HUDEP-2 (cell line): Measurements from ENCODE around the gene SEC14L6.
A peak's percentile ranks its signal among the peaks of the same experiment; 100 is the strongest.
"Not testable (repeated sequence)": the region's sequence is repeated elsewhere in the genome, so short reads cannot be mapped to it uniquely, and the experiment has no call there.

Source experiments
- DNase-seq, 76 experiments: peaks; one replicate each; lab custom pipeline; 2025; ENCODE audit not compliant: unreplicated experiment in 76 of 76; lab: John Stamatoyannopoulos, UW

The SEC14L6 gene

DNA sequence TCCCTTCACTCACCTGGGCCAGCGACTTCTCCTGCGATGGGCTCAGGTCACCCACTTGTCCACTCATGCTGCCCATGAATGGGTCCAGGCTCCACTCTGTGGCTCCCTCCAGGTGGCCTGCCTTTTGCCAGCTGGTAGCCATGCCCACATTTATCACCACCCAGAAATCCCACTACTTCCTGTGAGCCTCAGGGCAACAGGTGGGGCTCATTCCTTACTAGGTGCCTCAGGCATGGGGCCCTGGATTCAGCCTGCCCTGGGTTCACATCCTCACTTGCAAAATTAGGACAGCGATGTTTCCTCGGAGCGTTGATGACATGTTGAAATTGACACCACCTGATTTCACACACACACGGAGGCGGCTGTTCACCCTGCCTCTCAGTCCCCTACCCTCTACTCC lies at the start of gene SEC14L6:
TSS of gene SEC14L6 (minus strand) at position 126 of the 400 bp plus-strand sequence. CDS start at position 67, 59 bp downstream.
- DNase-seq, result no peak

DNA sequence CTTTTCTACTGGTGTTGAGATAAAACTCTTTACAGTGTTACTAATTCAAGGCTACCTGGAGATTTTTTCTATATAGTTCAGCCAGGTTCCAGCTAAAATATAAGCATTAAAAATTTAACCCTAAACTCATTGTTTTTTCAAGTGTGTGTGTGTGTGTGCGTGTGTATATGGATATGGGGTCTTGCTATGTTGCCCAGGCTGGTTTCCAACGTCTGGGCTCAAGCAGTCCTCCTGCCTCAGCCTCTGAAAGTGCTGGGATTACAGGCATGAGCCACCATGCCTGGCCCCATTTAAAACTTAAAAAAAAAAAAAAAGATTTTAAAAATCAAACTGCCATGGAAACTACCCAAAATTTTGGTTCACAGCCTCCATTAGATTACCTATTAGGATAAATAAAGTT lies 49.7 kb upstream of the SEC14L6 start:
- DNase-seq, result no peak

DNA sequence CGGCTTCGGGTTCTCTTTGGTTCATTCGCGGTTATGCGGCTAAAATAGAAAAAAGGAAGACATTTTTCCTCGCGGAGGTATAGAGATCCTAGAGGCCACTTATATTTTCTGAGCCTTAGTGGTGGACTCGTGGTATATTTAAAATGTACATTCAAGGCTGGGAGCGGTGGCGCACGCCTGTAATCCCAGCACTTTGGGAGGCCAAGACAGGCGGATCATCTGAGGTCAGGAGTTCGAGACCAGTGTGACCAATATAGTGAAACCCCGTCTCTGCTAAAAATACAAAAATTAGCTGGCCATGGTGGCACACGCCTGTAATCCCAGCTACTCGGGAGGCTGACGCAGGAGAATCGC lies 45.8 kb upstream of the SEC14L6 start:
- DNase-seq, result not testable (repeated sequence)

DNA sequence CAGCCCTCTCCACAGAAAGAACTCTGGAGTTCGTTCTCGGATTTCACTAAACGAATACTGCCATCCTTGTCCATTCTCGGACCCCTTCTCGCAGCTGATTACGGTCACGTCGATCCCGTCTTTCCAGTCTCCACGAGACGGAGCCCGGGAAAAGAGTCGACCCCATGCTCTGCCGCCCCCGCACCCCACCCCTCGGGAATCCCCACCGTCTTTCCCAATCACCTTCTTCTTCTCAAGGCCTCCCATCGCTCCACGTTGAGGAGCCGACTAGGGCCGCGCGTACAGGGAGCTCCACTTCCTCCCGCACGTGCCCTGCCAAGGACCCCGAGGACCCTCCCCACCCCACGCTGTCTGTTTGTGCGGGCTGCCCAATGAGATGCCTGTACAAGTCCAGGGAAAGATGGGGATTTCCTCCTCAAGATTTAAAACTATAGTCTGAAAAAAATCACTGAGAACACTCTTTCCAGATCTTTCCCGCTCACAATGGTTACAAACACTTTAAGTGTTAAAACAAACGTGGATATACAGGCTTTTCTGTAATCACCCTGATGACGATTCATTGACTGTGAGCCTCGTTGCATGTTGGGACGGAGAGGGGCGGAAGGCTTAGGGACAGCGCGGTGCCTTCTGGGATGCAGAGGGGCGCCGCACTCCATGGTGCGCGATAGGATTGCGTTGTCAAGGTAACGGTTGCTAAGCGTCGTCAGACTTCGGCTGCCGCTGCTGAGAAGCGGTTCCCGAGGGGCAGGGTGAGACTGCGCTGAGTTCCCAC lies 45.2 kb upstream of the SEC14L6 start, which contains the start of gene PES1:
TSS of gene PES1 (minus strand) at position 323 of the 772 bp plus-strand sequence. CDS start at position 246, 77 bp downstream.
- peak in 75 of 76 experiments; percentile 19 to 97 (median 92) for DNase-seq

DNA sequence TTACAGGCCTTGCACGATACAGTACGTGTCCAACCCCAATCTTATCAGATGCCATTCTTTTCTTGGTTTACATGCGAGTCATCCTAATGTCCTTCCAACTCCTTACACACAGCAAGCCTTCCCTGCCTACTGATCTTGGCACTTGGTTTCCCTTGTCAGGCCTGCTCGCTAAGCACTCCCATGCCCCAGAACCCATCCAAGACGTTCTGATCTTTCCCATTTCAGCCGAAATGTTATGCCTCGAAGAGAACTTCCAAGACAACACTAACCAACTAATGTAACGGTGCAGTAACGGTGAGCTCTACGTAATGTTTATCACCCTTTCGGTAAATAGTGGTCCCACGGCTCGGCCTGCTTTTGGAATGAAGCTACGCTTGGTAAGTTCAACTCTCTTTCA lies 44.6 kb upstream of the SEC14L6 start:
- peak in 8 of 76 experiments; percentile 10 to 32 (median 24) for DNase-seq

DNA sequence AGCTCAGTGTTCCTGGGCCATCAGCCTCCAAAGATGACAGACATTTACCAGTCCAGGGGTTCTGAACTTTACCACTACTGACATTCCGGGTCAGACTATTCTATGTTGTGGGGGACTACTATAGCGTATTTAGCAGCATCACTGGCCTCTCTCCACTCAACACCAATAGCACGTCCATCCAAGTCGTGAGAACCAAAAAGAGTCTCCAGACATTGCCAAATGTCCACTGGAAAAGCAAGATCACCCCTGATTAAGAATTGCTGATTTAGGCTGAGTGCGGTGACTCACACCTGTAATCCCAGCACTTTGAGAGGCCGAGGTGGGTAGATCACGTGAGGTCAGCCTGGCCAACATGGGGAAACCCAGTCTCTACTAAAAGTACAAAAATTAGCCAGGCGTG lies 39.9 kb upstream of the SEC14L6 start:
- no peak for DNase-seq

DNA sequence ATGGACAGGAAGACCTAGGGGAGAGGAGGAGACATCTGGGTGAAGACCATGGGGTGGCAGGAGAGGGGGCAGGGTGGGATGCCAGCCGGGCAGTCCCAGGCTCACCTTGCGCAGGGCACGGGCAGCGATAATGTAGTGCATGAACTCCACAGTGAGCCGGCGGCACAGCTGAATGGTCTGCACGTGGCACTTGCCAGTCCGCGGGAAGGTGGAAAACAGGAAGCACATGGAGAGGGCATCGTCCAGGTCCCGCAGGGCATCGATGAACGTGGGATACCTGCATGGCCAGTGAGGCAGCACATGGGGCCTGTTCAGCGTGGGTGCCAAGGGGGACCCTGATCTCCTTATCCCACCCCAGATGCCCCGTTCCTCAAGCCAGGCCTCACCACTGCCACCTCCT lies 37.9 kb upstream of the SEC14L6 start:
- DNase-seq, result no peak

DNA sequence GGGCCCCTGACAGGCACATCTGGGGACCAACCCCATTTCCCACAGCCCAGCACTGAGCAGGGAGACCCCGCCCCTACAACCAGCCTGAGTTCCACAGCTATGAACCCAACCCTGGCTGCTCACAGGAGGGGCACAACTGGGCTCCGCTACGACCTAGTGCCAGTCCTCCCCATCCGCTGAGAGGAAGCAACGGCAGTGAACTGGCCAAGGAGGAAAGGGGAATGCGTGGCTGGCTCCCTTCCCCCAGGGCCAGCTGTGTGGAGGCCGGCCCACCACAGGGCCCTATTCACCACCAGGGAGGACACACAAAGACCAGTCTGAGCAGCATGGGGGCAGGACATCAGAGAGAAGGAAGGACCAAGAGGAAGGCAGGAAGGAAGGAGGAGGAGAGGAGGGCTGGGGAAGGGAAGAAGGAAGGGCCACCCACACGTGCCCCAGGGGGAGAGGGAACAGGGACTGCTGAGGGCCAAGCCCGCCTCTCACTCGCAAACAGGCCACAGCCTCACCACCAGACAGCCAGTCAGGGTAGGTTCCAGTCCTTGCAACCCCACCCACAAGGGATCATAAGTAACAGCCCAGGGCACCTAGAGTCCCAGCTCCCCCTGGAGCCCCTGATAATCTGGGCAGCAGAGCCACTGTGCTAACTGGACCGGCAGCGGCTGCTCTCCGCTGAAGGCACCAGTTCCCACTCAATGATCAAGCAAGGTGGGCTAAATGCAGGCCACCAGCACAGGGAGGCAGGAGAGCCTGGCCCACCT lies 36.4 kb upstream of the SEC14L6 start:
- no peak for DNase-seq

DNA sequence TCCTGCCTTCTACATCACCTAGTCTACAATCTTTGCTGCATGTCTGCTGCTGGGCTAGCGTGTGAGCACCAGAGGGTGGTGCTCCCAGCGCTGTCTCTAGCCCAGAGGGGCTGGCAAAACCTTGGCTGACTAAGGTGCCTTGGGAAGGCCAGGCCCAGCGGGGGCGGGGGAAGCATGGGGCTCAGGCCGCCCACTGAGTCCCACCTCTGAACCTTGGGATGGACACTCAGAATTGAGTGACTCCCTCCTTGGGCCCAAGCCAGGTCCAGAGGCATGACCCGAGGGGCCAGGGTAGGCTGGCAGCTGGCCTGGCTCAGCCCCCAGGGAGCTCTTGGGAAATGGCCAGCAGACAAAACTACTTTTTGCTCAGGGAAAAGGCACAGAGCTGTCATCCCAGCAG lies 35.5 kb upstream of the SEC14L6 start:
- DNase-seq, result no peak

DNA sequence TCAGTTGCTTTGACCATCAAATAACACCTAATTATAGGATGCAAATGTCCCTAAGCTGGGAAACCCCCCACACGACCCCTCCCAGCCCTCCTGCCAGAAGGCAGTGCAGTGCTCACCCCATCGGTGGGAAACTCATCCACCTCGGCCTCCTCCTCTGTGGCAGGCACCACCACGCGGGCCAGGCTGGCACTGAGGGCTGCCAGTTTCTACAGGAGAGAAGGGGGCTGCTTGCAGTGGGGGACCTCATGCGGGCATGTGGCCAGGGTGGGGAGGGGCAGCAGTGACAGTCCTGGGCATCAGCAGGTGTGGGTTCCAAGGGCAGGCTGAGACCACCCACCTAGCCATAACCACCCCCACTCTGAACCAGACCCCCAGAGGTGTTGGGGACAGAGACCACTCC lies 34.4 kb upstream of the SEC14L6 start:
- DNase-seq, result no peak

DNA sequence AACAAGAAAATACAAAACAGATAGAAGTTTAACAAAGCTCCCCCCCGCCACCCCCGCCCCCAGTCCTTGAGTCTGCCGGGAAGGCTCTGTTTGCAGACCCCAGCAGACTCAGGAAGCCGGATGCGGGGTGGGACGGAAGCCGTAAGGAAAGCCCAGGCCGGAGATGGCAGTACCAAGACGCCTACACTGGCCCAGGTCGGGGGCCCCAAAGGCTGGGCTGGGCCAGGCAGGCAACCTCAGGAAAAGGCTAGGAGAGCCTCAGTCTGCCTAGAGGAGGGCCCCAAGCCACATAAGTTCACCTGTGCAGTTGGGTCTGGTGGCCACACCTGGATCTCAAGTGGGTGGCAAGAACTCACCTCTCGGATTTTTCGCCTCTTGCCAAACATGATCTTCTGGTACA lies 31.9 kb upstream of the SEC14L6 start:
- no peak for DNase-seq

DNA sequence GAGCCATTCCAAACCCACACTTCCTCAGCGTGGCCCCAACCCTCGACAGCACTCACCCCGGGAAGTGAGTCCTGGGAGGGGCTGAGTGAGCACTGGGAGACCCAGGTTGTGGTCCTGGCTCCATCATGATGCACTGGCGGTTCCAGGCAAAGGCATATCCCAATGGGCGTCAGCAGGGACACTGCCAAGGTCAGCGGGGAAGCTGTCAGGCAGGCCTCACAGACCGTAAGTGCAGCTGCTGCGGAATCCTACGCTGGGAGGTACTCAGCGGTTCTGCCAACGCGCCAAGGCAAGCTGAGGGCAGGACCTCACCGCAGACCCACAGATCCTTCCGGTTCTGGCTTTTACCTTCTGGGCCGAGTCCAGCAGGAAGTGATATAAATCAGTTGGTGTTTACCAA lies 29.3 kb upstream of the SEC14L6 start:
- DNase-seq, result no peak

DNA sequence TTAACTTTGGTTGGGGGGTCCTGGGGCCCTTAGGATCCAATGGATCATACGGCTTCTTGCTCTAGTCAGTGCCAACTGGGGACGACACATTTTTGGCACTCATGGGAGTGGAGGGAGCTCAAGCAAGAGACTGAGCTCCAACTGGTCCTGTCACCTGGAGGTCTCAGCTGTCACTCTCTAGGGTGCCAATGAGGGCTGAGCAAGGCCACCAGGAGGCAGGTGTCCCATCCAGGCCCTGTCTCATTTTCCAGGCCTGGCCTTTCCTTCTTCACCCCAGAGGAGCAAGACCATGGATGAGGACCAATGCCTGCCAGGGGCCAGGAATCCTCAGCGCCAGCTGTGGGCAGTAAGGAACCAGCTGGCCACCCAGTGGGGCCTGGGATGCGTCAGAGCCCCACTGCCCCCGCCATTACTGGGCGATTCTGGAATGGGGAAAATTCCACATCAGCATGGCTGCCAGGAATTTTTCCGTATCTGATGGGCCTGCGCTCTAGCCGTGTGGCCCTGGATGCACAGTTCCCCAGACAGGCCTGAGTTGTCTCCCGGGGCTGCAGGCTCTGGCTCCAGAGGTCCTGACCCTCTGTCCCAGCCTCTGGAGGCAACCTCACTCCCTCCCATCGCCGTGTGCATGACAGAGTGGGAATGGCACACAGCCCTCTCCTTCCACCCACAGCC lies 28.6 kb upstream of the SEC14L6 start:
- no peak for DNase-seq

DNA sequence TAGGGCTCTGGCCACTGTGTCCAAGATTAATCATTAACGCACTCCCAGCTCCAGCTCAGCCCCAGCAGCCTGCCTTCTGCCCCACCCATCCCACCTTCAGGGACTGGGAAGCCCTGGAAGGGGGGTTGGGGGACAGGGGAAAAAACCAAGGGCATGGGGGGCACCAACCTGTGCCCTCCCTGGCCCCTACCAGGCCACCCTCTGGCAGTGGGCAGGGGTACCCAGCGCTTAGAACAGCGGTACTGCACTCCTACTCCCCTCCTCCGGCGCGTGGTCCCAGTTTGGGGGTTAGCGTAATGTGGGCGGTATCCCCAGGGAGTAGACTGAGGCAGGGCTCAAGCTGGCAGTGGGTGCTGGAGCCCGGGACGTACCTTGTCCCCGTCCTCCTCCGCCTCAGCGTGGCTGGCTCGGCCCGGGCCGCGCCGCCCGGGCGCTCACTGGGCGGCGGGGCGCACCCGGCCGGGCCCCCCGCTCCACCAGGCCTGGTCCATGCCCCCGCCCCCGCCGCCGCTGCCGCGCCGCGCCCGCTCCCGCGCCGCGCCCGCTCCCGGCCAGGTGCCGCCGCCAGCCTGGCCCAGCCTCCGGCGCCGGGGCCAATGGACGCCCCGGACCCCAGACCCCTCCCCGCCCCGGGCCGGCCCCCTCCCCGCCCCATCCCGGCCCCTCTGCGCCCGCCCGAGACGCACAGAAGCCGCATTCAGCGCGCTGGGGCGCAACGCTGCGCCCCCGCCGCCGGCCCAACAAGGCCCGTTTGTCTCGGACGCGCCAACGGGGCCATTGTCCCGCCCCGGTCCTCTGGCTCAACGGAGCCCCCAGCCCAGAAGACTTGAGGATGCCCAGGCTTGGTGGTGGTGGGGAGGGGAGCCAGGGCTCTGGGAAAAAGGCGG lies 27.8 kb upstream of the SEC14L6 start, which contains the start of gene GAL3ST1:
TSS of gene GAL3ST1 (minus strand) at position 571 of the 887 bp plus-strand sequence. CDS start 17,273 bp downstream, outside the sequence.
- DNase-seq, result no peak

DNA sequence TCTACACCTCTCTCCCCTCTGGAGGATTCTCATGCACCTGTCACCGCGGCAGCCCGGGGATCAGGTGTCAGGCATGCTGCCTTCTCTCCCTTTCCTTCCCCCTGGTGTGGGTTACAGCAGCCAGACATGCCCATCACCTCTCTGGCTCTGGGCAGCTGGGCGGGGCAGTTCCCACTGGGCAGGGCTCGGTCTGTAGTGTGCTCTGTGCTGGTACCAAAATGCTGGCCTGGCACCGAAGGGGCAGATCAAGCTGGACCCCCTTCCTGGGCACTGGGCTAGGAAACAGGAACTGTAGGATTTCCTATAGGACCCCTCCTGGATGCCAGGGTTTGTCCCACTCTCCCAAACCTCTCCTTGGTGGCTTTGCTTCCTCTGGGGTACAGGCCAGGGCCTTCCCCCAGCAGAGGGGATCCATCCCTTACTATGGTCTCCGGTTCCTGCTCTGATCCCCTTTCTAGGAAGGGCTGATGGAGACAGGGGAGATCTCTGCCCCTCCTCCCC lies 27.1 kb upstream of the SEC14L6 start:
- DNase-seq, result no peak

DNA sequence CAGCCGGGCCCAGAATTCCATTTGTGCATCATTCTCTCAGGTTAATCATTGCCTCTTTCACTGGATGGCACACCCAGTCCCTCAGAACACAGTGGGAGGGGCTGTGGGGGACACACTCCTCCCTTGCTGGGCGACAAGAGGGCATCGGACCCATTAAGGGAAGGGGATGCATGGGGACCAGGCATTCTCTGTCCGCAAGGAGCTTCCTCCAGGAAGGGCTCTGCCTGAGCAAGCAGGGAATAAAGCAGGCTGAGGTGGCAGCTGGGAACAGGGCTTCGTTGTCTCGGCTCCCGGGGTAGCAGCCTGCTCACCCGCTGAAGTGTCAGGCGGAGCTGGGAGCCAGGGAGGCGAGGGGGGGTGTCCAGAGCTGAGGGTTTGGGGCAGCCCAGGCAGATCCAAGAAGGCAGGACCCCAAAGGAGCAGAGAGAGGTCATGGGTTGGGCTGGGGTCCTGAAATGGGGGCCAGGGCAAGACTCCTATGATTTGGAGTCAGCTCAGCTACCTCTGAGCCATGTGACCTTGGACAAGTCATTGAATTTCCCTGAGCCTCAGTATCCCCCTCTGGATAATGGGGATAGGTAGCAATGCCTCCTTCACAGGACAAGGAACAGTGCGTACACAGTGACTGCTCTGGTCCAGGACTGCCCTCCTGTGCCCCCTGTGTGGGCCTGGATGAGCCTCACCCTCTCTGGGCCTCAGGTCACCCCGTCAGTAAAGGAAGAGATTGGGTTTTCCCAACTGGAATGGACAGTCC lies 26.5 kb upstream of the SEC14L6 start:
- DNase-seq, result no peak

DNA sequence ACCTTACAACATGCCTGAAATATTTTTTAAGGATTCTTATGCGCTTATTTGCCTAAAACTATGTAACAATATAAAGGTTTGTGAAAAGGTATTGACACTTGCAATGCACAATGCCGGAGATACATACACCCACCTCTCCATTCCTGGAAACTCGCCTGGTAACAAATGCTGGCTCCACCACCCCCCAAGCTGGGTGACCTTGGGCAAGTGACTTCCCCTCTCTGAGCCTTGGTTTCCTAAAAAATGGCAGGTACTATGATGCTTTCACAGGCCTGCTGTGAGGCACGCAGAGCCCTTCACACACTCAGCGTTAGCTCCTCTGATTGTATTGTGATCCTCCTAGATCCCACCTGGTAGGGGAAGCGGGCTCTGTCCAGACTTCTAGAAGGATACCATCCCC lies 25.7 kb upstream of the SEC14L6 start:
- no peak for DNase-seq

DNA sequence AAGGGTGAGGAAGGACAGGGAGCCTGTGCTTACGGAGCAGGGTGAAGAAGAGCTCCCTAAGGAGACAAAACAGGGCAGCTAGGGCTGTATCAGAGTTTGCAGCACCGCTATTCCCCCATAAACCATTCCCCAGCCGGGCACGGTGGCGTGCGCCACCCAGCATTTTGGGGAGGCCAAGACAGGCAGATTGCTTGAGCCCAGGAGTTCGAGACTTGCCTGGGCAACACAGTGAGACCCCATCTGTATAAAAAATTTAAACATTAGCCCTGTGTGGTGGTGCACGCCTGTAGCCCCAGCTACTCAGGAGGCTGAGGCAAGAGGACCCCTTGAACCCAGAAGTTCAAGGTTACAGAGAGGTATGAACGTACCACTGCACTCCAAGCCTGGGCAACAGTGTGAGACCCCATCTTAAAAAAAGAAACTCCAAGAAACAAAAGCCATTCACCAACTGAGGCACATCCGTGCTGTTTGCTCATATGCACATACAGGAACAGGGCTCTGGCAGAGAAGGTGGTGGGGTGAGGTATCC lies 23.2 kb upstream of the SEC14L6 start:
- DNase-seq, result no peak

DNA sequence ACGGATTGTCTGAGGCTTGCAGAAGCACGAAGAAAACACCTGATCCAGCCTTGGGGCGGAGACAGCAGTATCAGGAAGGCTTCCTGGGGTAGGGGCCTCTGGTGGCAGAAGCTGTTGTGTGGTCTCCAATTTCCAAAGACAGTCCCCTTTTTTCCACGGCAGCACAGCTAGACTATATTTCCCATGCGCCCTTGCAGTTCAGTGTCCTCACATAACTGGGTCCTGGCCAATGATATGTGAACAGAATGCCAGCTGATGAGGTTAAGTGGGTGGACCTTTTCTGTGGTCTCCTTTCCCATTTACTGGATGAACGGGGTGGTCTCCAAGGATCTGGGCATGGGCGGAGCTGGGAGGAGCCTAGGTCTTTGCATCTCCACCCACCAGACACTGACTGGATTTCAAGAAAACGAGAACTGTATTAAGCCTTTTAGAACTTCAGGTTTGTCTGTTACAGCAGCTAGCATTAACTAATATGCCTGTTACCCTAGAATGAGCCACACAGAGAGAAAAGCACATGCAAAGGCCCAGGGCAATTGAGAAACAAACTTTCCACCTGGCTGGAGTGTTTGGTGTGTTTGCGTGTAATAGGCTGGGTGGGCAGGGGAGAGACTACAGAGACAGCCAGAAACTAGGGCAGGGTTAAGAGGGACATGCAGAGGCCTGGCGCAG lies 21.7 kb upstream of the SEC14L6 start:
- DNase-seq, result no peak
